HCT116 (cell line): ENCODE measurements around the gene ARSB. TPM values are rescaled to one million over a fixed set of nuclear protein-coding genes. Genes with fewer than 3 reads are reported as not detected.

Experiments used
- ATAC-seq: fragments of 200-7000 bp; cut with Tn5 transposase; 2 replicates; pipeline ENCODE4 v1.9.1; 2020; ENCODE audit warnings: mild to moderate bottlenecking, moderate library complexity
- BruUV-seq: library from RNA; stranded (reverse); fragments of 400-500 nt; replicated peaks from 2 replicates; lab custom pipeline; 2021; lab: Mats Ljungman, UMichigan
- CTCF ChIA-PET: fragments of 300-600 bp; sonication (Branson Sonifier 250); formaldehyde crosslinking; loops from one replicate; lab custom pipeline; 2021; ENCODE audit warnings: antibody characterized with exemption; lab: Charles Lee
- POLR2A ChIA-PET: fragments of 300-600, 350-600 bp; sonication (Branson Sonifier 250); formaldehyde crosslinking; loops from one replicate; lab custom pipeline; 2021; ENCODE audit warnings: antibody characterized with exemption; lab: Charles Lee
- RAD21 ChIA-PET, 2 experiments: fragments of 300-600 bp; sonication (Branson Sonifier 250); formaldehyde crosslinking; loops; one replicate each; lab custom pipeline; 2023; ENCODE audit warnings: low total read pairs in 2 of 2; ENCODE audit not compliant: uncharacterized antibody in 2 of 2, unreplicated experiment in 2 of 2, low non-redundant PET in 1 of 2; lab: Charles Lee
- DNase-seq: peaks from one replicate; pipeline ENCODE4 v3.0.0-alpha.2; 2010; ENCODE audit warnings: low read depth, low spot score
- H2AFZ ChIP-seq: fragments of 200-600 bp; shearing (Covaris generic), sonication (generic); 2 replicates; pipeline ENCODE4 v1.6.1; 2017; ENCODE audit warnings: low read depth, mixed run types, mixed read lengths, antibody characterized with exemption, low read length; ENCODE audit not compliant: poor library complexity, severe bottlenecking
- H3K27ac ChIP-seq: 2 replicates; pipeline ENCODE4 v1.5.1; 2012; ENCODE audit warnings: low read depth, low read length
- H3K27me3 ChIP-seq: fragments of 200-600 bp; sonication (generic); 2 replicates; pipeline ENCODE4 v1.6.1; 2016; ENCODE audit warnings: mixed run types, low read length, mixed read lengths; ENCODE audit not compliant: insufficient read depth
- H3K36me3 ChIP-seq, 2 experiments: fragments of 200-500 bp in 1 of 2; fragments of 200-600 bp in 1 of 2; sonication (Bioruptor generic) in 1 of 2; sonication (generic) in 1 of 2; 2 replicates each; pipeline versions ENCODE4 v1.5.1 to v1.6.1; 2014 to 2016; ENCODE audit warnings: low read length in 2 of 2, inconsistent platforms in 1 of 2, mixed read lengths in 1 of 2, mixed run types in 1 of 2; ENCODE audit not compliant: insufficient read depth in 2 of 2, control insufficient read depth in 1 of 2
- H3K4me1 ChIP-seq, 2 experiments: fragments of 200-600 bp in 1 of 2; sonication (generic) in 1 of 2; 2 replicates each; pipeline versions ENCODE4 v1.5.1 to v1.6.1; 2012 to 2017; ENCODE audit warnings: low read length in 2 of 2, inconsistent platforms in 1 of 2, mild to moderate bottlenecking in 1 of 2, mixed read lengths in 1 of 2, mixed run types in 1 of 2, moderate library complexity in 1 of 2; ENCODE audit not compliant: insufficient read depth in 2 of 2, control insufficient read depth in 1 of 2
- H3K4me2 ChIP-seq: fragments of 200-600 bp; sonication (generic); 2 replicates; pipeline ENCODE4 v1.6.1; 2017; ENCODE audit warnings: mixed run types, low read length, mixed read lengths
- H3K4me3 ChIP-seq, 2 experiments: fragments of 200-600 bp in 1 of 2; sonication (generic) in 1 of 2; replicated peaks in 1 of 2; 2 replicates each; pipeline ENCODE4 v1.5.1; 2011 to 2016; ENCODE audit warnings: low read length in 2 of 2, control low read depth in 1 of 2, low read depth in 1 of 2, mild to moderate bottlenecking in 1 of 2, mixed read lengths in 1 of 2, mixed run types in 1 of 2
- H3K79me2 ChIP-seq: fragments of 200-600 bp; sonication (generic); 2 replicates; pipeline ENCODE4 v1.6.1; 2017; ENCODE audit warnings: mild to moderate bottlenecking, mixed run types, low read length, moderate library complexity, mixed read lengths; ENCODE audit not compliant: insufficient read depth
- H3K9ac ChIP-seq: fragments of 200-600 bp; sonication (generic); 2 replicates; pipeline ENCODE4 v1.6.1; 2016; ENCODE audit warnings: low read length, mixed read lengths
- H3K9me2 ChIP-seq: fragments of 200-600 bp; sonication (generic), shearing (Covaris generic); 2 replicates; pipeline ENCODE4 v1.6.1; 2017; ENCODE audit warnings: mixed run types, mild to moderate bottlenecking, moderate library complexity; ENCODE audit not compliant: insufficient read depth
- H3K9me3 ChIP-seq, 2 experiments: fragments of 200-500 bp in 1 of 2; fragments of 200-600 bp in 1 of 2; sonication (Bioruptor generic) in 1 of 2; sonication (generic) in 1 of 2; 2 replicates each; pipeline ENCODE4 v1.6.1; 2014 to 2017; ENCODE audit warnings: low read length in 2 of 2, mixed read lengths in 2 of 2, inconsistent platforms in 1 of 2, low read depth in 1 of 2, mild to moderate bottlenecking in 1 of 2, mixed run types in 1 of 2, moderate library complexity in 1 of 2; ENCODE audit not compliant: control insufficient read depth in 1 of 2, insufficient read depth in 1 of 2
- H4K20me1 ChIP-seq: fragments of 200-600 bp; sonication (generic), shearing (Covaris generic); 2 replicates; pipeline ENCODE4 v1.6.1; 2017; ENCODE audit warnings: mixed run types, mild to moderate bottlenecking, moderate library complexity; ENCODE audit not compliant: insufficient read depth
- EGR1 ChIP-seq: IDR thresholded peaks from 2 replicates; pipeline ENCODE4 v1.6.1; 2012; ENCODE audit warnings: low read depth
- ELF1 ChIP-seq: IDR thresholded peaks from 2 replicates; pipeline ENCODE4 v1.6.1; 2012; ENCODE audit warnings: low read depth, borderline replicate concordance
- EZH2 ChIP-seq: fragments of 200-600 bp; sonication (generic); IDR thresholded peaks from 2 replicates; pipeline ENCODE4 v1.6.1; 2017; ENCODE audit warnings: antibody characterized with exemption, mixed run types
- EZH2phosphoT487 ChIP-seq: fragments of 200-600 bp; IDR thresholded peaks from 2 replicates; pipeline ENCODE4 v1.6.1; 2018; ENCODE audit warnings: antibody characterized with exemption, borderline replicate concordance
- FOSL1 ChIP-seq: IDR thresholded peaks from 2 replicates; pipeline ENCODE4 v1.6.1; 2012; ENCODE audit warnings: low read depth
- JUND ChIP-seq: IDR thresholded peaks from 2 replicates; pipeline ENCODE4 v1.6.1; 2012
- POLR2AphosphoS5 ChIP-seq: IDR thresholded peaks from 2 replicates; pipeline ENCODE4 v1.6.1; 2011; ENCODE audit warnings: mild to moderate bottlenecking, low read depth, low read length, moderate library complexity
- RAD21 ChIP-seq: IDR thresholded peaks from 2 replicates; pipeline ENCODE4 v1.6.1; 2012; ENCODE audit warnings: low read depth, mild to moderate bottlenecking
- SIN3A ChIP-seq: IDR thresholded peaks from 2 replicates; pipeline ENCODE4 v1.6.1; 2012; ENCODE audit warnings: low read depth
- SP1 ChIP-seq: IDR thresholded peaks from 2 replicates; pipeline ENCODE4 v1.6.1; 2012; ENCODE audit warnings: low read depth
- SRF ChIP-seq: IDR thresholded peaks from 2 replicates; pipeline ENCODE4 v1.6.1; 2012; ENCODE audit warnings: low read depth
- TCF7L2 ChIP-seq: IDR thresholded peaks from 2 replicates; pipeline ENCODE4 v1.7.0; 2011; ENCODE audit warnings: borderline replicate concordance, inconsistent platforms; ENCODE audit not compliant: insufficient read depth, insufficient read length; ENCODE audit errors: extremely low read depth
- YY1 ChIP-seq: IDR thresholded peaks from 2 replicates; pipeline ENCODE4 v1.6.1; 2011; ENCODE audit warnings: low read length, low read depth, moderate library complexity, mild to moderate bottlenecking; ENCODE audit not compliant: insufficient replicate concordance; ENCODE audit errors: extremely low read depth
- ZFX ChIP-seq: fragments of 450-650 bp; IDR thresholded peaks from 2 replicates; pipeline ENCODE4 v1.6.1; 2017
- ZNF274 ChIP-seq: fragments of 200-500 bp; sonication (Bioruptor generic); IDR thresholded peaks from 2 replicates; pipeline ENCODE4 v1.6.1; 2014; ENCODE audit warnings: mild to moderate bottlenecking, low read depth, low read length, inconsistent platforms
- intact Hi-C: fragments of 100-400 bp; cut with micrococcal nuclease; formaldehyde crosslinking; loops from 2 replicates; pipeline ENCODE4 v1.10.0; 2022
- total RNA-seq: library from RNA; stranded (reverse); gene quantifications from one replicate; pipeline ENCODE4 v1.2.1, GENCODE V29; 2021; ENCODE audit not compliant: unreplicated experiment
- TF ChIP-seq, protein P1 (sequence below): IDR thresholded peaks from 2 replicates; pipeline ENCODE4 v1.6.1; 2011; ENCODE audit warnings: mild to moderate bottlenecking, low read length, moderate library complexity; ENCODE audit not compliant: insufficient replicate concordance; ENCODE audit errors: extremely low read depth
- TF ChIP-seq, protein P2 (sequence below): IDR thresholded peaks from 2 replicates; pipeline ENCODE4 v1.6.1; 2012
- TF ChIP-seq, protein P3 (sequence below), 3 experiments: fragments of 200-600 bp in 1 of 3; sonication (generic) in 1 of 3; IDR thresholded peaks in 2 of 3; conservative IDR thresholded peaks in 1 of 3; 2 replicates each; pipeline ENCODE4 v1.5.1; 2012 to 2017; ENCODE audit warnings: low read depth in 2 of 3, low read length in 2 of 3, antibody characterized with exemption in 1 of 3, borderline replicate concordance in 1 of 3, control low read depth in 1 of 3, mild to moderate bottlenecking in 1 of 3, mixed read lengths in 1 of 3, mixed run types in 1 of 3, moderate library complexity in 1 of 3; ENCODE audit not compliant: insufficient read depth in 1 of 3
- TF ChIP-seq, protein P4 (sequence below): IDR thresholded peaks from 2 replicates; pipeline ENCODE4 v1.6.1; 2012; ENCODE audit warnings: low read depth
- TF ChIP-seq, protein P5 (sequence below): IDR thresholded peaks from 2 replicates; pipeline ENCODE4 v1.6.1; 2012

ARSB gene
- total RNA-seq, 1 experiment from 2014 or later: 4.8 TPM

DNA sequence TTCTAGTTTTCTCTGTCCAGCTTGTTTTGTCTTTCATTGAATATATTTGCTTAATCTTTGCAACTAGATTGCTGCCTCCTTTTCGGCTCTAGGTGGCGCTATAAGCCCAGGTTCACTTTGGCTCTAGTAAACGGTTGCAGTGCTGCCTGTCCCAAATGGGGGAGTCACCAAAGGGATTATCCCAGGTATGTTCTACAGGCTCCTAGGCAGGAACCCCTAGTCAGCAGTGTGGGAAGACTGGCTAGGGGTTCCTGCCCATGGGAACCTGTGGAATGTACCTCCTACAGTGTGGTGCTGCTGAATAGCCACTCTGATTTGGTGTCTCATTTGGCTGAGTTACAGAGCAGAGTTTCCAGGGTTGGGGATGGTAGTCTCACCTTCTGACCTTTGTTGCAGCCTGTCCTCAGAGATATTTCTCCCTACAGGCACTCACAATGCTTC is 85.2 kb downstream of the ARSB start:
- Histone ChIP-seq H3K4me2 (no peak overlapping the region), H3K36me3 (no peaks in the 10 kb centered on the region), H4K20me1 (no peaks in the 10 kb centered on the region), H3K9ac (no peak overlapping the region), H3K27ac (no peak overlapping the region), H3K4me3 (no peak overlapping the region), H3K79me2 (no peaks in the 10 kb centered on the region), H3K4me1 (no peaks in the 10 kb centered on the region), H3K9me3 (no peaks in the 10 kb centered on the region), H3K27me3 (no peaks in the 10 kb centered on the region), H2AFZ (no peak overlapping the region), H3K9me2 (no peaks in the 10 kb centered on the region)
- intact Hi-C loops: loop anchor here (1.0 to 10.0 kb wide), 6 partner anchors 65 to 955 kb away; partner anchors contain the start of gene BHMT
- DNase-seq (peak; percentile 44), ATAC-seq (peak; percentile 86)
- ChIA-PET CTCF (interaction anchor here (0.6 to 3.2 kb wide), 33 partner anchors 10 to 1184 kb away, joined by 3 to 58 read pairs (median 5); partner anchors contain the start of gene ARSB), POLR2A (interaction anchor here (1.0 kb wide), 1 partner anchor 123 kb away, joined by 3 read pairs; no protein-coding TSS in a partner anchor), RAD21 (interaction anchor here (0.7 to 0.9 kb wide), 10 partner anchors 15 to 233 kb away, joined by 3 to 5 read pairs (median 4); no protein-coding TSS in a partner anchor)
- BruUV-seq: no TSS peak
- TF ChIP-seq ELF1: no peak
- TF ChIP-seq, protein P1, sequence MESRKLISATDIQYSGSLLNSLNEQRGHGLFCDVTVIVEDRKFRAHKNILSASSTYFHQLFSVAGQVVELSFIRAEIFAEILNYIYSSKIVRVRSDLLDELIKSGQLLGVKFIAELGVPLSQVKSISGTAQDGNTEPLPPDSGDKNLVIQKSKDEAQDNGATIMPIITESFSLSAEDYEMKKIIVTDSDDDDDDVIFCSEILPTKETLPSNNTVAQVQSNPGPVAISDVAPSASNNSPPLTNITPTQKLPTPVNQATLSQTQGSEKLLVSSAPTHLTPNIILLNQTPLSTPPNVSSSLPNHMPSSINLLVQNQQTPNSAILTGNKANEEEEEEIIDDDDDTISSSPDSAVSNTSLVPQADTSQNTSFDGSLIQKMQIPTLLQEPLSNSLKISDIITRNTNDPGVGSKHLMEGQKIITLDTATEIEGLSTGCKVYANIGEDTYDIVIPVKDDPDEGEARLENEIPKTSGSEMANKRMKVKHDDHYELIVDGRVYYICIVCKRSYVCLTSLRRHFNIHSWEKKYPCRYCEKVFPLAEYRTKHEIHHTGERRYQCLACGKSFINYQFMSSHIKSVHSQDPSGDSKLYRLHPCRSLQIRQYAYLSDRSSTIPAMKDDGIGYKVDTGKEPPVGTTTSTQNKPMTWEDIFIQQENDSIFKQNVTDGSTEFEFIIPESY: no peak
- TF ChIP-seq, protein P2, sequence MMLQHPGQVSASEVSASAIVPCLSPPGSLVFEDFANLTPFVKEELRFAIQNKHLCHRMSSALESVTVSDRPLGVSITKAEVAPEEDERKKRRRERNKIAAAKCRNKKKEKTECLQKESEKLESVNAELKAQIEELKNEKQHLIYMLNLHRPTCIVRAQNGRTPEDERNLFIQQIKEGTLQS: no peak
- no peak for TF ChIP-seq EGR1
- no peak for TF ChIP-seq TCF7L2
- TF ChIP-seq SRF: no peak
- peak; percentile 91 for TF ChIP-seq RAD21
- no peak for TF ChIP-seq SIN3A
- TF ChIP-seq, protein P3, sequence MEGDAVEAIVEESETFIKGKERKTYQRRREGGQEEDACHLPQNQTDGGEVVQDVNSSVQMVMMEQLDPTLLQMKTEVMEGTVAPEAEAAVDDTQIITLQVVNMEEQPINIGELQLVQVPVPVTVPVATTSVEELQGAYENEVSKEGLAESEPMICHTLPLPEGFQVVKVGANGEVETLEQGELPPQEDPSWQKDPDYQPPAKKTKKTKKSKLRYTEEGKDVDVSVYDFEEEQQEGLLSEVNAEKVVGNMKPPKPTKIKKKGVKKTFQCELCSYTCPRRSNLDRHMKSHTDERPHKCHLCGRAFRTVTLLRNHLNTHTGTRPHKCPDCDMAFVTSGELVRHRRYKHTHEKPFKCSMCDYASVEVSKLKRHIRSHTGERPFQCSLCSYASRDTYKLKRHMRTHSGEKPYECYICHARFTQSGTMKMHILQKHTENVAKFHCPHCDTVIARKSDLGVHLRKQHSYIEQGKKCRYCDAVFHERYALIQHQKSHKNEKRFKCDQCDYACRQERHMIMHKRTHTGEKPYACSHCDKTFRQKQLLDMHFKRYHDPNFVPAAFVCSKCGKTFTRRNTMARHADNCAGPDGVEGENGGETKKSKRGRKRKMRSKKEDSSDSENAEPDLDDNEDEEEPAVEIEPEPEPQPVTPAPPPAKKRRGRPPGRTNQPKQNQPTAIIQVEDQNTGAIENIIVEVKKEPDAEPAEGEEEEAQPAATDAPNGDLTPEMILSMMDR (IDR thresholded peaks at IDR 0.05 in 2 of 3, conservative IDR thresholded peaks at IDR 0.05 in 1 of 3; ENCODE audit: borderline replicate concordance in 1 of 3, insufficient read depth in 1 of 3, low read depth in 2 of 3, low read length in 2 of 3): peak; percentile 76 to 96 (median 91)
- TF ChIP-seq SP1: no peak
- TF ChIP-seq ZNF274: no peak
- TF ChIP-seq POLR2AphosphoS5: no peak
- no peak for TF ChIP-seq ZFX
- TF ChIP-seq, protein P4, sequence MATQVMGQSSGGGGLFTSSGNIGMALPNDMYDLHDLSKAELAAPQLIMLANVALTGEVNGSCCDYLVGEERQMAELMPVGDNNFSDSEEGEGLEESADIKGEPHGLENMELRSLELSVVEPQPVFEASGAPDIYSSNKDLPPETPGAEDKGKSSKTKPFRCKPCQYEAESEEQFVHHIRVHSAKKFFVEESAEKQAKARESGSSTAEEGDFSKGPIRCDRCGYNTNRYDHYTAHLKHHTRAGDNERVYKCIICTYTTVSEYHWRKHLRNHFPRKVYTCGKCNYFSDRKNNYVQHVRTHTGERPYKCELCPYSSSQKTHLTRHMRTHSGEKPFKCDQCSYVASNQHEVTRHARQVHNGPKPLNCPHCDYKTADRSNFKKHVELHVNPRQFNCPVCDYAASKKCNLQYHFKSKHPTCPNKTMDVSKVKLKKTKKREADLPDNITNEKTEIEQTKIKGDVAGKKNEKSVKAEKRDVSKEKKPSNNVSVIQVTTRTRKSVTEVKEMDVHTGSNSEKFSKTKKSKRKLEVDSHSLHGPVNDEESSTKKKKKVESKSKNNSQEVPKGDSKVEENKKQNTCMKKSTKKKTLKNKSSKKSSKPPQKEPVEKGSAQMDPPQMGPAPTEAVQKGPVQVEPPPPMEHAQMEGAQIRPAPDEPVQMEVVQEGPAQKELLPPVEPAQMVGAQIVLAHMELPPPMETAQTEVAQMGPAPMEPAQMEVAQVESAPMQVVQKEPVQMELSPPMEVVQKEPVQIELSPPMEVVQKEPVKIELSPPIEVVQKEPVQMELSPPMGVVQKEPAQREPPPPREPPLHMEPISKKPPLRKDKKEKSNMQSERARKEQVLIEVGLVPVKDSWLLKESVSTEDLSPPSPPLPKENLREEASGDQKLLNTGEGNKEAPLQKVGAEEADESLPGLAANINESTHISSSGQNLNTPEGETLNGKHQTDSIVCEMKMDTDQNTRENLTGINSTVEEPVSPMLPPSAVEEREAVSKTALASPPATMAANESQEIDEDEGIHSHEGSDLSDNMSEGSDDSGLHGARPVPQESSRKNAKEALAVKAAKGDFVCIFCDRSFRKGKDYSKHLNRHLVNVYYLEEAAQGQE: no peak
- TF ChIP-seq, protein P5, sequence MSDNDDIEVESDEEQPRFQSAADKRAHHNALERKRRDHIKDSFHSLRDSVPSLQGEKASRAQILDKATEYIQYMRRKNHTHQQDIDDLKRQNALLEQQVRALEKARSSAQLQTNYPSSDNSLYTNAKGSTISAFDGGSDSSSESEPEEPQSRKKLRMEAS: no peak
- TF ChIP-seq EZH2: no peak
- no peak for TF ChIP-seq EZH2phosphoT487
- peak; percentile 40 for TF ChIP-seq YY1
- no peak for TF ChIP-seq FOSL1
- no peak for TF ChIP-seq JUND
